OCI-LY1 (cell line): Measurements from ENCODE around the gene SNAPC4.

ENCODE experiments used
- H2AFZ ChIP-seq: fragments of 200-600 bp; sonication (generic), shearing (Covaris generic); 2 replicates; pipeline ENCODE4 v1.6.0; 2014; ENCODE audit warnings: antibody characterized with exemption, mild to moderate bottlenecking, low read length
- H3F3A ChIP-seq: fragments of 200-600 bp; sonication (generic), shearing (Covaris generic); 2 replicates; pipeline ENCODE4 v1.6.0; 2014; ENCODE audit warnings: mild to moderate bottlenecking, antibody characterized with exemption, low read length, moderate library complexity; ENCODE audit not compliant: insufficient read depth
- H3K27ac ChIP-seq: fragments of 200-600 bp; sonication (generic); 2 replicates; pipeline ENCODE4 v1.5.1; 2014; ENCODE audit warnings: low read length, mixed run types, mild to moderate bottlenecking, low read depth; ENCODE audit not compliant: poor library complexity, severe bottlenecking
- H3K27me3 ChIP-seq: fragments of 200-600 bp; sonication (generic); 2 replicates; pipeline ENCODE4 v1.6.0; 2014; ENCODE audit warnings: antibody characterized with exemption, mild to moderate bottlenecking, low read length, moderate library complexity; ENCODE audit not compliant: insufficient read depth
- H3K36me3 ChIP-seq: fragments of 200-600 bp; sonication (generic); 2 replicates; pipeline ENCODE4 v1.6.1; 2014; ENCODE audit warnings: mild to moderate bottlenecking, antibody characterized with exemption, low read length, moderate library complexity, mixed read lengths; ENCODE audit not compliant: insufficient read depth
- H3K4me1 ChIP-seq: fragments of 200-600 bp; sonication (generic); 2 replicates; pipeline ENCODE4 v1.5.1; 2014; ENCODE audit warnings: mild to moderate bottlenecking, low read length, moderate library complexity; ENCODE audit not compliant: insufficient read depth, severe bottlenecking
- H3K4me2 ChIP-seq: fragments of 200-600 bp; sonication (generic), shearing (Covaris generic); 2 replicates; pipeline ENCODE4 v1.6.1; 2014; ENCODE audit warnings: low read length
- H3K4me3 ChIP-seq: fragments of 200-600 bp; sonication (generic); 2 replicates; pipeline ENCODE4 v1.5.1; 2014; ENCODE audit warnings: low read length, low read depth, mild to moderate bottlenecking, mixed read lengths; ENCODE audit not compliant: poor library complexity, severe bottlenecking
- H3K79me2 ChIP-seq: fragments of 200-600 bp; shearing (Covaris generic); 2 replicates; pipeline ENCODE4 v1.6.1; 2016; ENCODE audit warnings: mixed run types, low read length, mixed read lengths; ENCODE audit not compliant: insufficient read depth
- H3K9ac ChIP-seq: fragments of 200-600 bp; sonication (generic), shearing (Covaris generic); 2 replicates; pipeline ENCODE4 v1.6.1; 2014; ENCODE audit warnings: mild to moderate bottlenecking, low read length, mixed read lengths
- H3K9me2 ChIP-seq: fragments of 200-600 bp; sonication (generic), shearing (Covaris generic); 2 replicates; pipeline ENCODE4 v1.6.1; 2014; ENCODE audit warnings: low read depth, mild to moderate bottlenecking, low read length, mixed read lengths
- H3K9me3 ChIP-seq: fragments of 200-600 bp; shearing (Covaris generic); 2 replicates; pipeline ENCODE4 v1.6.1; 2014; ENCODE audit warnings: low read length, mixed read lengths
- H4K20me1 ChIP-seq: fragments of 200-600 bp; sonication (generic), shearing (Covaris generic); 2 replicates; pipeline ENCODE4 v1.6.0; 2016; ENCODE audit warnings: mild to moderate bottlenecking, low read length; ENCODE audit not compliant: insufficient read depth
- EZH2 ChIP-seq: fragments of 200-600 bp; sonication (generic), shearing (Covaris generic); IDR thresholded peaks from 2 replicates; pipeline ENCODE4 v1.8.0; 2017; ENCODE audit warnings: borderline replicate concordance, mixed run types, mild to moderate bottlenecking, antibody characterized with exemption, low read length, moderate library complexity, mixed read lengths
- TF ChIP-seq, protein P1 (sequence below): fragments of 200-600 bp; sonication (generic), shearing (Covaris generic); IDR thresholded peaks from 2 replicates; pipeline ENCODE4 v1.5.1; 2017; ENCODE audit warnings: mild to moderate bottlenecking, antibody characterized with exemption, low read length, moderate library complexity, mixed read lengths

The SNAPC4 gene

DNA sequence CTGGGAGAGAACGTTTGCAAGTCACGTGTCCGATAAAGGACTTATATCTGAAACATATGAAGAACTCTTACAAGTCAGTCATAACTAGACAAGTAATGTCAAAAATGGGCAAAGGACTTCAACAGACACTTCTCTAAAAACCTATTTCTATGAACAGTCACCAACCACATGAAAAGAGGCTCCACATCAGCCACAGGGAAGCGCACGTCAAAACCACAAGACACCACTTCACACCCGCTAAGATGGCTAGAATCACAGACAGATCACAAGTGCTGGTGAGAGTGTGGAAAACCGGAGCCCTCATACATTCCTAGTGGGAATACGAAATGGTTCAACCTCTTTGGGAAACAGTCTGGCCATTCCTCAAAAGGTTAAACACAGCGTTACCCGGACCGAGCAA, 15.0 kb downstream of the SNAPC4 start:
- TF ChIP-seq EZH2, result no peak
- TF ChIP-seq, protein P1, sequence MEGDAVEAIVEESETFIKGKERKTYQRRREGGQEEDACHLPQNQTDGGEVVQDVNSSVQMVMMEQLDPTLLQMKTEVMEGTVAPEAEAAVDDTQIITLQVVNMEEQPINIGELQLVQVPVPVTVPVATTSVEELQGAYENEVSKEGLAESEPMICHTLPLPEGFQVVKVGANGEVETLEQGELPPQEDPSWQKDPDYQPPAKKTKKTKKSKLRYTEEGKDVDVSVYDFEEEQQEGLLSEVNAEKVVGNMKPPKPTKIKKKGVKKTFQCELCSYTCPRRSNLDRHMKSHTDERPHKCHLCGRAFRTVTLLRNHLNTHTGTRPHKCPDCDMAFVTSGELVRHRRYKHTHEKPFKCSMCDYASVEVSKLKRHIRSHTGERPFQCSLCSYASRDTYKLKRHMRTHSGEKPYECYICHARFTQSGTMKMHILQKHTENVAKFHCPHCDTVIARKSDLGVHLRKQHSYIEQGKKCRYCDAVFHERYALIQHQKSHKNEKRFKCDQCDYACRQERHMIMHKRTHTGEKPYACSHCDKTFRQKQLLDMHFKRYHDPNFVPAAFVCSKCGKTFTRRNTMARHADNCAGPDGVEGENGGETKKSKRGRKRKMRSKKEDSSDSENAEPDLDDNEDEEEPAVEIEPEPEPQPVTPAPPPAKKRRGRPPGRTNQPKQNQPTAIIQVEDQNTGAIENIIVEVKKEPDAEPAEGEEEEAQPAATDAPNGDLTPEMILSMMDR, result no peak
- no peaks in the 10 kb centered on the region for H3F3A ChIP-seq
- H3K36me3 ChIP-seq, result peaks cover 84% of the 10 kb centered on the region
- no peaks in the 10 kb centered on the region for H3K9me2 ChIP-seq
- H3K27ac ChIP-seq, result no peak overlapping the region
- H3K4me2 ChIP-seq, result no peak overlapping the region
- H4K20me1 ChIP-seq, result no peaks in the 10 kb centered on the region
- no peaks in the 10 kb centered on the region for H3K79me2 ChIP-seq
- H3K4me3 ChIP-seq, result no peak overlapping the region
- no peaks in the 10 kb centered on the region for H3K9me3 ChIP-seq
- no peak overlapping the region for H3K9ac ChIP-seq
- no peak overlapping the region for H2AFZ ChIP-seq
- no peaks in the 10 kb centered on the region for H3K4me1 ChIP-seq
- H3K27me3 ChIP-seq, result no peaks in the 10 kb centered on the region

DNA sequence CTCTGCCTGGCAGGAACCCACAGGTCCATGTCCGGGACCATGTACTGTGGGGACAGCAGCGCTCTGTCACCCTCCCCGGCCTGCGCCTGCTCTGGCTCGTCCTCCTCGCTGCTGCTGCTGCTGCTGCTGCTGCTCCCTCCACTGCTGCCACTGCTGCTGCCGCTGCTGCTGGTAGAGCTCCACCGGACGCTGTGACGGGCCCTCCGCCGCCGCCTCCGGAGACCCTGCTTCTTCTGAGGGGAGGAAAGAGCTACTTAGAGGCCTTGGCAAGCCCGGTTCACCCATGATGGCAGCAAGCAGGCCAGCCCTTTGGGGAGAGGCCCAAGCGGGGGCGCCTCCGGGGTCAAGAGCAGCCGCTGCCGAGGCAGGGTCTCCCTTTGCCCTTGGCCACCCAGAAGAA, 16.5 kb downstream of the SNAPC4 start:
- Histone ChIP-seq H3K79me2 (no peaks in the 10 kb centered on the region), H3K36me3 (peaks cover 83% of the 10 kb centered on the region), H2AFZ (no peak overlapping the region), H4K20me1 (no peaks in the 10 kb centered on the region), H3K9ac (no peak overlapping the region), H3K9me3 (no peaks in the 10 kb centered on the region), H3K4me2 (no peak overlapping the region), H3K9me2 (no peaks in the 10 kb centered on the region), H3K4me3 (no peak overlapping the region), H3K27me3 (no peaks in the 10 kb centered on the region), H3F3A (no peaks in the 10 kb centered on the region), H3K27ac (no peak overlapping the region), H3K4me1 (no peaks in the 10 kb centered on the region)
- no peak for TF ChIP-seq EZH2
- TF ChIP-seq, protein P1, result no peak

DNA sequence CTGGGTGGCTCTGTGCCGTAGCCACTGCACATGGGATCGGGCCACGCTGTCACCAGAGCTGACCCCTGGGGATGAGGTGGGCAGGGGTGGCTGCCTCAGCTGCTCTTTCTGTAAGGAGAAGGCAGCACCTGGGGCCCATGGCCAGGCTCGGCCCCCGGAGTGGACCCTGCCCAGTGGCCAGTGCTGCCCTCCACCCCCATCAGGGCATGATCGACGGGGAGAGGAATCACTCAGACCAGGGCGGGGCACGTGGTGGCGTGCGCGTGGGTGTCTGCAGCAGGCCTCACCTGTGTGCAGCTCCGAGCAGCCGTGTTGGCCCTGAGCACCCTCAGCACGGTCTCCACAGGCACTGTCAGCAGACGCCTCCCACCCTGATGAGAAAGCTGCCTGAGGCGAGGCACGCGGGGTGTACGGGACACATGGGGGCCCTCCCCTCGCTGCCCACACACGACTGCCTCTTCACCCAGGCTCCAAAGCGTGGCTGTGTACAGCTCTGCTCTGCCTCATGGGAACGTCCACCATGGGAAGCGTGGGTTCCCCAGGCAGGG, 17.9 kb downstream of the SNAPC4 start:
- H3K27me3 ChIP-seq, result no peaks in the 10 kb centered on the region
- no peaks in the 10 kb centered on the region for H3K4me1 ChIP-seq
- H3K27ac ChIP-seq, result no peak overlapping the region
- H3F3A ChIP-seq, result no peaks in the 10 kb centered on the region
- H3K4me2 ChIP-seq, result no peak overlapping the region
- H3K4me3 ChIP-seq, result no peak overlapping the region
- peaks cover 75% of the 10 kb centered on the region for H3K36me3 ChIP-seq
- H4K20me1 ChIP-seq, result no peaks in the 10 kb centered on the region
- H2AFZ ChIP-seq, result no peak overlapping the region
- H3K9me3 ChIP-seq, result no peaks in the 10 kb centered on the region
- no peaks in the 10 kb centered on the region for H3K79me2 ChIP-seq
- no peak overlapping the region for H3K9ac ChIP-seq
- TF ChIP-seq, protein P1, result no peak
- no peak for TF ChIP-seq EZH2
- no peaks in the 10 kb centered on the region for H3K9me2 ChIP-seq
